ENCODE data around the gene MECR. TPM values are rescaled to one million over a fixed set of nuclear protein-coding genes. Genes with fewer than 3 reads are reported as not detected.

Gene MECR
- total and polyA plus RNA-seq, 10 of the 15 experiments (the other 5 are each of a cell fraction or from before 2014, with no cell fraction given), result 7.6 to 66.3 (median 38.7) TPM

DNA sequence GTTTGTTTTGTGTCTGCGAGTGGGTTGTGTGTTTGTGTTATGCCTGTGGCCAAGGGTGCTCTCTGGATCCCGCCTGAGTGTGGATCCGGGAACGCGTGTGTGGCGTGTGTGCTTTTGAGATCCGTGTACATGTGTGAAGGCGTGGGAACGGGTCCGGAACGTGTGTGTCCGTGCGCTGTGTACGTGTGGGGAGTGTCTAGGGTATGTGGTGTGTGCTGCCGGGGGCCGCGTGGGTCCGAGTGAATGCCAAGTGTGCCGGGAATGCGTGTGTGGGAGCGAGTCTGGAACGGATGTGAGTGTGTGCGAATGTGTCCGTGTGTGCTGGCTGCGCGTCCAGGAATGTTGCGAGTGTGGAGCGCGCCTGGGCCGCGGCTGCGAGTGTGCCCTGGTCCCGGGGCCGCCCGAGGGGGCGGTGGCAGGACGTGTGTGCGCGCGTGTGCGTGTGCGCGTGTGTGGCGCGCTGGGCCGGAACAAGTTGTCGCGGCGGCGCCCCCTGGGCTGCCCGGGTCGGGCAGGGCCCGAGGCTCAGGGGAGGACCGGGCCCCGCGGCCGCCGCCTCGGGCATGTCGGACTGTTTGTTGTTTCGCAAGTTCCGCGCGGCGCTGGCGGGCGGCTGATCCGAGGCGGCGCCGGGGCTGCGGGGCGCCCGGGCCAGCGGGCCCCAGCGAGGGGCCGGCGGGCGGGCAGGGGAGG, 6.5 kb upstream of the MECR start:
- in situ Hi-C loops (cut with MboI) (loop anchor here (5.0 to 10.0 kb wide), 2 partner anchors 1470 to 1678 kb away; no protein-coding TSS in a partner anchor), intact Hi-C loops (cut with micrococcal nuclease; ENCODE audit: unreplicated experiment) (loop anchor here (2.0 to 5.0 kb wide), 3 partner anchors 612 to 1144 kb away; no protein-coding TSS in a partner anchor)
- CTCF ChIA-PET, result interaction anchor here (1.4 kb wide), 1 partner anchor 995 kb away, joined by 3 read pairs; no protein-coding TSS in a partner anchor
- H4K20me1 ChIP-seq (ENCODE audit: control insufficient read depth, insufficient read depth), result no peaks in the 10 kb centered on the region
- H3K4me3 ChIP-seq, result no peak overlapping the region
- DNase-seq (ENCODE audit: low read depth, low spot score), result no peak
- no peak overlapping the region for H3K9ac ChIP-seq (ENCODE audit: control insufficient read depth, insufficient read depth, low read length)
- RAD21 ChIA-PET (ENCODE audit: unreplicated experiment), result interaction anchor here (1.0 kb wide), 3 partner anchors 18 to 1542 kb away, joined by 3 read pairs; no protein-coding TSS in a partner anchor
- FAIRE-seq, result peak; percentile 31
- H3K9me3 ChIP-seq (replicated peaks; ENCODE audit: control insufficient read depth, insufficient read depth, low read length), result no peaks in the 10 kb centered on the region
- WGBS (ENCODE audit: insufficient coverage, insufficient replicate concordance, low lambda C conversion rate, missing lambda C conversion rate), result under 1% methylated on average over 41 of the region's 79 CpGs
- no peak overlapping the region for H2AFZ ChIP-seq (ENCODE audit: control insufficient read depth, low read depth, low read length)
- peaks cover 10 to 21% of the 10 kb centered on the region in 2 experiments for H3K27me3 ChIP-seq (replicated peaks in 1 of 2; ENCODE audit: control insufficient read depth in 2 of 2, insufficient read depth in 2 of 2, low read length in 1 of 2)
- SMC1A ChIA-PET (ENCODE audit: uncharacterized antibody, unreplicated experiment), result no interaction called here
- POLR2A ChIA-PET, result no interaction called here
- no TSS peak for BruUV-seq (replicated peaks)
- ATAC-seq, result no peak
- no peaks in the 10 kb centered on the region for H3K79me2 ChIP-seq (ENCODE audit: control insufficient read depth, insufficient read depth, low read length)
- TF ChIP-seq, protein P1, sequence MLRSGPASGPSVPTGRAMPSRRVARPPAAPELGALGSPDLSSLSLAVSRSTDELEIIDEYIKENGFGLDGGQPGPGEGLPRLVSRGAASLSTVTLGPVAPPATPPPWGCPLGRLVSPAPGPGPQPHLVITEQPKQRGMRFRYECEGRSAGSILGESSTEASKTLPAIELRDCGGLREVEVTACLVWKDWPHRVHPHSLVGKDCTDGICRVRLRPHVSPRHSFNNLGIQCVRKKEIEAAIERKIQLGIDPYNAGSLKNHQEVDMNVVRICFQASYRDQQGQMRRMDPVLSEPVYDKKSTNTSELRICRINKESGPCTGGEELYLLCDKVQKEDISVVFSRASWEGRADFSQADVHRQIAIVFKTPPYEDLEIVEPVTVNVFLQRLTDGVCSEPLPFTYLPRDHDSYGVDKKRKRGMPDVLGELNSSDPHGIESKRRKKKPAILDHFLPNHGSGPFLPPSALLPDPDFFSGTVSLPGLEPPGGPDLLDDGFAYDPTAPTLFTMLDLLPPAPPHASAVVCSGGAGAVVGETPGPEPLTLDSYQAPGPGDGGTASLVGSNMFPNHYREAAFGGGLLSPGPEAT (IDR thresholded peaks at IDR 0.05; ENCODE audit: low read depth), result no peak
- TF ChIP-seq CHD1 (IDR thresholded peaks at IDR 0.05; ENCODE audit: low read depth, low read length) (no peak), POU2F2 (IDR thresholded peaks at IDR 0.05; ENCODE audit: borderline replicate concordance, low read depth, low read length) (no peak), SUZ12 (IDR thresholded peaks at IDR 0.05; ENCODE audit: unreplicated experiment) (peak; percentile 89), ZNF217 (IDR thresholded peaks at IDR 0.05) (no peak)
- peak overlapping the region; percentile 77 for H3K4me2 ChIP-seq (ENCODE audit: control insufficient read depth, insufficient read depth)
- H3K4me1 ChIP-seq (ENCODE audit: control insufficient read depth, insufficient read depth, low read length), result peaks cover 8% of the 10 kb centered on the region
- no peaks in the 10 kb centered on the region for H3K36me3 ChIP-seq (ENCODE audit: control insufficient read depth in 2 of 2, insufficient read depth in 2 of 2, low read length in 1 of 2)
- H3K27ac ChIP-seq (ENCODE audit: control insufficient read depth, insufficient read depth), result no peak overlapping the region
